Stimulated activated CD4-positive, alpha-beta T cell treated with anti-CD3 and anti-CD28 coated beads, Interleukin-2, amount 100 ng/mL, for 4 hours (primary cell): ENCODE measurements around the gene ARHGAP28.
"Not testable (repeated sequence)": the region's sequence is repeated elsewhere in the genome, so short reads cannot be mapped to it uniquely, and the experiment has no call there.

Experiments
- DNase-seq: peaks from one replicate; pipeline ENCODE4 v3.0.0-alpha.2; 2020; ENCODE audit warnings: low read depth

Gene ARHGAP28

GRCh38 chr18:6928359-6928758 lies 198.8 kb downstream of the ARHGAP28 start:
- no peak for DNase-seq

- no peak for DNase-seq
Measured at GRCh38 chr18:6929370-6930102, 200.0 kb downstream of the ARHGAP28 start.

GRCh38 chr18:6934859-6935258 lies 205.3 kb downstream of the ARHGAP28 start:
- no peak for DNase-seq

- DNase-seq = no peak
Measured at GRCh38 chr18:6938003-6938402, 208.5 kb downstream of the ARHGAP28 start.

- DNase-seq = not testable (repeated sequence)
Measured at GRCh38 chr18:6938403-6938802, 208.9 kb downstream of the ARHGAP28 start.

GRCh38 chr18:6939972-6940371 lies 210.5 kb downstream of the ARHGAP28 start:
- no peak for DNase-seq

GRCh38 chr18:6940451-6940850 lies 210.9 kb downstream of the ARHGAP28 start:
- DNase-seq = no peak

GRCh38 chr18:6941996-6942395 lies 212.5 kb downstream of the ARHGAP28 start:
- DNase-seq = no peak

- no peak for DNase-seq
Measured at GRCh38 chr18:6942742-6943141, 213.2 kb downstream of the ARHGAP28 start.

GRCh38 chr18:6943143-6943542 lies 213.6 kb downstream of the ARHGAP28 start:
- DNase-seq = no peak

GRCh38 chr18:6947338-6948030 lies 218.0 kb downstream of the ARHGAP28 start:
- DNase-seq = no peak

GRCh38 chr18:6948281-6949055 lies 219.0 kb downstream of the ARHGAP28 start:
- DNase-seq = no peak

GRCh38 chr18:6949800-6950586 lies 220.5 kb downstream of the ARHGAP28 start:
- no peak for DNase-seq

GRCh38 chr18:6950641-6951040 lies 221.1 kb downstream of the ARHGAP28 start:
- no peak for DNase-seq

- no peak for DNase-seq
Measured at GRCh38 chr18:6951336-6952090, 222.0 kb downstream of the ARHGAP28 start.

- no peak for DNase-seq
Measured at GRCh38 chr18:6954501-6954900, 225.0 kb downstream of the ARHGAP28 start.

- DNase-seq = no peak
Measured at GRCh38 chr18:6955304-6955703, 225.8 kb downstream of the ARHGAP28 start.

- no peak for DNase-seq
Measured at GRCh38 chr18:6956495-6956894, 227.0 kb downstream of the ARHGAP28 start.

- no peak for DNase-seq
Measured at GRCh38 chr18:6956999-6957398, 227.5 kb downstream of the ARHGAP28 start.

GRCh38 chr18:6959110-6959509 lies 229.6 kb downstream of the ARHGAP28 start:
- DNase-seq = no peak

GRCh38 chr18:6960124-6960523 lies 230.6 kb downstream of the ARHGAP28 start:
- no peak for DNase-seq
